ENCODE measurements around the gene TERF2IP. TPM values are rescaled to one million over a fixed set of nuclear protein-coding genes. Genes with fewer than 3 reads are reported as not detected.

The TERF2IP gene, protein sequence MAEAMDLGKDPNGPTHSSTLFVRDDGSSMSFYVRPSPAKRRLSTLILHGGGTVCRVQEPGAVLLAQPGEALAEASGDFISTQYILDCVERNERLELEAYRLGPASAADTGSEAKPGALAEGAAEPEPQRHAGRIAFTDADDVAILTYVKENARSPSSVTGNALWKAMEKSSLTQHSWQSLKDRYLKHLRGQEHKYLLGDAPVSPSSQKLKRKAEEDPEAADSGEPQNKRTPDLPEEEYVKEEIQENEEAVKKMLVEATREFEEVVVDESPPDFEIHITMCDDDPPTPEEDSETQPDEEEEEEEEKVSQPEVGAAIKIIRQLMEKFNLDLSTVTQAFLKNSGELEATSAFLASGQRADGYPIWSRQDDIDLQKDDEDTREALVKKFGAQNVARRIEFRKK
- 33.3 and 37.3 TPM in 2 replicates for total RNA-seq

GRCh38 chr16:75647492-75648264, at the start of gene TERF2IP, which contains the start of gene KARS1:
Gene TERF2IP (plus strand): TSS chr16:75647773. CDS start chr16:75647883, 110 bp downstream.
Gene KARS1 (minus strand): TSS chr16:75647665. CDS start chr16:75647639, 26 bp downstream.

GRCh38 chr16:75622761-75623605, 24.6 kb upstream of the TERF2IP start, which contains the start of gene ADAT1:
Gene ADAT1 (minus strand): TSS chr16:75623281. CDS start chr16:75620799, 2,482 bp downstream.

GRCh38 chr16:75676909-75677308, 29.3 kb downstream of the TERF2IP start, which contains the start of gene CPHXL2:
Gene CPHXL2 (minus strand): TSS chr16:75677009. CDS start chr16:75676999, 10 bp downstream.

DNA sequence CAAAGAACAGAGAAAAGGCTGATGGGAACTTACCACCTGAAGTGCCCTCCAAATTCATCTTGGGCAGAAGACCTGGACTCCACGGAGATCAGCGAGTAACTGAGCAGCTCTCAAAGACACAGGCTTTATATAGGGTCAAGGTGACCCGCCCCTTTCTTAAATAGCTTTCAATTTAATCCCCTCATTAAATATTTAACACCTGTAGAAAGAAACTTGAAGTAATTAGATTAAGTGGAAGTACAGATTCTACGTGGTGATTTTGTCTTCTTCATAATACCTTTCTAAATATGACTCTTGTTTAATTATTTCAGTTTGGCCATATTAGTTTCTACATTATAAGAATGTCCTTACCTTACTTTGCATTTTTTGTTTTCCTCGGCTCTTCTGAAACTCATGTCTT, 53.8 kb downstream of the TERF2IP start, which contains the start of gene DUXB:
TSS of gene DUXB (minus strand) at position 101 of the 400 bp plus-strand sequence. CDS start at position 58, 43 bp downstream.

Other genes with a start within 250 kb of the TERF2IP start
- gene CFDP1, start 214.3 kb upstream of the TERF2IP start, total RNA-seq, result 47.1 and 63.6 TPM in 2 replicates
- gene TMEM170A, start 183.1 kb upstream of the TERF2IP start, total RNA-seq, result 14.4 and 15.9 TPM in 2 replicates
- 1.6 and 1.7 TPM in 2 replicates for gene CHST6, start 152.3 kb upstream of the TERF2IP start, total RNA-seq
- not detected in 2 replicates for gene CHST5, start 111.7 kb upstream of the TERF2IP start, total RNA-seq
- 14.5 and 15.1 TPM in 2 replicates for gene TMEM231, start 91.5 kb upstream of the TERF2IP start, total RNA-seq
- gene GABARAPL2, start 81.4 kb upstream of the TERF2IP start, total RNA-seq, result 29.7 and 38.6 TPM in 2 replicates
- 30.6 and 48.5 TPM in 2 replicates for gene ADAT1, start 24.5 kb upstream of the TERF2IP start, total RNA-seq
- 151 and 169 TPM in 2 replicates for gene KARS1, start 108 bp upstream of the TERF2IP start, total RNA-seq
- not detected in 2 replicates for gene CPHXL2, start 29.2 kb downstream of the TERF2IP start, total RNA-seq
- gene DUXB, start 53.7 kb downstream of the TERF2IP start, total RNA-seq, result not detected in 2 replicates
- gene CPHXL, start 78.7 kb downstream of the TERF2IP start, total RNA-seq, result not detected in 2 replicates